Keratinocyte (primary cell): ENCODE measurements around the gene SMAD6. TPM values are rescaled to one million over a fixed set of nuclear protein-coding genes. Genes with fewer than 3 reads are reported as not detected.

Source experiments
- DNase-seq: peaks from one replicate; pipeline ENCODE4 v3.0.0-alpha.2; 2011; ENCODE audit warnings: low read depth, missing footprints, low spot score
- FAIRE-seq: peaks from 2 replicates; lab custom pipeline; 2011; peaks lifted over from hg19 to GRCh38; lab: Jason Lieb, UNC
- H2AFZ ChIP-seq: 2 replicates; pipeline ENCODE4 v1.6.0; 2012; ENCODE audit warnings: low read length, control low read depth, inconsistent platforms; ENCODE audit not compliant: control insufficient read depth
- H3K27ac ChIP-seq: 2 replicates; pipeline ENCODE4 v1.5.1; 2011; ENCODE audit warnings: low read length; ENCODE audit not compliant: control insufficient read depth, insufficient read depth
- H3K27me3 ChIP-seq: 3 replicates; pipeline ENCODE4 v1.6.0; 2011; ENCODE audit warnings: low read length; ENCODE audit not compliant: control insufficient read depth, insufficient read depth; ENCODE audit errors: extremely low read depth
- H3K36me3 ChIP-seq, 2 experiments: 2 replicates in 1 of 2; 3 replicates in 1 of 2; pipeline ENCODE4 v1.5.1; 2011; ENCODE audit warnings: low read length in 2 of 2, mild to moderate bottlenecking in 1 of 2; ENCODE audit not compliant: control insufficient read depth in 2 of 2, insufficient read depth in 2 of 2; ENCODE audit errors: extremely low read depth in 1 of 2
- H3K4me1 ChIP-seq: 3 replicates; pipeline ENCODE4 v1.5.1; 2011; ENCODE audit warnings: low read length; ENCODE audit not compliant: control insufficient read depth, insufficient read depth; ENCODE audit errors: extremely low read depth
- H3K4me2 ChIP-seq: 3 replicates; pipeline ENCODE4 v1.6.0; 2011; ENCODE audit warnings: low read depth, low read length; ENCODE audit not compliant: control insufficient read depth, insufficient read depth; ENCODE audit errors: extremely low read depth
- H3K4me3 ChIP-seq, 3 experiments: fragments of 200-600 bp in 1 of 3; sonication (generic) in 1 of 3; 2 replicates in 2 of 3; 3 replicates in 1 of 3; pipeline ENCODE4 v1.5.1; 2011 to 2016; ENCODE audit warnings: low read length in 3 of 3, mild to moderate bottlenecking in 3 of 3, control low read depth in 2 of 3, inconsistent platforms in 1 of 3, low read depth in 1 of 3, mixed read lengths in 1 of 3, mixed run types in 1 of 3, moderate library complexity in 1 of 3; ENCODE audit not compliant: control insufficient read depth in 2 of 3, insufficient read depth in 2 of 3; ENCODE audit errors: extremely low read depth in 1 of 3
- H3K79me2 ChIP-seq: 2 replicates; pipeline ENCODE4 v1.6.0; 2012; ENCODE audit warnings: low read length; ENCODE audit not compliant: control insufficient read depth, insufficient read depth
- H3K9ac ChIP-seq: 3 replicates; pipeline ENCODE4 v1.6.0; 2011; ENCODE audit warnings: low read length; ENCODE audit not compliant: control insufficient read depth, insufficient read depth; ENCODE audit errors: extremely low read depth
- H3K9me1 ChIP-seq: 3 replicates; pipeline ENCODE4 v1.6.0; 2011; ENCODE audit warnings: low read length; ENCODE audit not compliant: control insufficient read depth, insufficient read depth; ENCODE audit errors: extremely low read depth
- H3K9me3 ChIP-seq: 2 replicates; pipeline ENCODE4 v1.5.1; 2012; ENCODE audit warnings: low read depth, low read length; ENCODE audit not compliant: control insufficient read depth
- H4K20me1 ChIP-seq: 3 replicates; pipeline ENCODE4 v1.6.0; 2011; ENCODE audit warnings: low read length; ENCODE audit not compliant: control insufficient read depth, insufficient read depth; ENCODE audit errors: extremely low read depth
- CTCF ChIP-seq, 3 experiments: IDR thresholded peaks in 1 of 3; conservative IDR thresholded peaks in 1 of 3; optimal IDR thresholded peaks in 1 of 3; 2 replicates in 2 of 3; 3 replicates in 1 of 3; pipeline versions ENCODE3 to v1.5.1; 2011; ENCODE audit warnings: low read length in 3 of 3, mild to moderate bottlenecking in 3 of 3, moderate library complexity in 2 of 3, control low read depth in 1 of 3, inconsistent platforms in 1 of 3; ENCODE audit not compliant: insufficient read depth in 2 of 3; ENCODE audit errors: extremely low read depth in 1 of 3
- EZH2 ChIP-seq: IDR thresholded peaks from one replicate; pipeline ENCODE4 v1.6.1; 2012; ENCODE audit warnings: inconsistent platforms, mild to moderate bottlenecking, low read length, moderate library complexity
- dilution Hi-C: fragments of 300-500 bp; cut with MboI; formaldehyde crosslinking; loops from one replicate; pipeline ENCODE4 v1.7.0; 2020; ENCODE audit warnings: low sequenced_read_pairs; ENCODE audit not compliant: extremely low pct_ligation_motif_present
- polyA plus RNA-seq, 5 experiments: library from polyadenylated mRNA; depleted of rRNA in 3 of 5; stranded (reverse) in 3 of 5; stranded (forward) in 1 of 5; unstranded in 1 of 5; fragments of >200 nt; gene quantifications; 1 replicate in 1 of 5; 2 replicates in 3 of 5; 3 replicates in 1 of 5; pipeline versions ENCODE4 v1.2.1 to v1.2.3, GENCODE V29; 2011 to 2012; ENCODE audit warnings: missing spikeins in 2 of 5, low read depth in 1 of 5, low replicate concordance in 1 of 5

SMAD6 gene
- polyA plus RNA-seq, 1 donor (not counting 4 experiments of a cell fraction or from before 2014, with no cell fraction given): 0.03 TPM

- Histone ChIP-seq H4K20me1 (no peaks in the 10 kb centered on the region), H3K9me3 (no peaks in the 10 kb centered on the region), H3K9me1 (peaks cover 3% of the 10 kb centered on the region), H3K4me1 (peaks cover 20% of the 10 kb centered on the region), H2AFZ (no peak overlapping the region), H3K4me2 (no peak overlapping the region), H3K27me3 (no peaks in the 10 kb centered on the region), H3K9ac (no peak overlapping the region), H3K79me2 (no peaks in the 10 kb centered on the region), H3K27ac (no peak overlapping the region), H3K4me3 (no peak overlapping the region), H3K36me3 (no peaks in the 10 kb centered on the region)
- no peak for DNase-seq
- no peak for FAIRE-seq
- dilution Hi-C loops: no loop called here
- no peak for TF ChIP-seq EZH2
- TF ChIP-seq CTCF (optimal IDR thresholded peaks at IDR 0.05 in 1 of 3, IDR thresholded peaks at IDR 0.05 in 1 of 3, conservative IDR thresholded peaks at IDR 0.05 in 1 of 3; ENCODE audit: extremely low read depth in 1 of 3, insufficient read depth in 2 of 3, low read length in 3 of 3): no peak
Observed at GRCh38 chr15:66829551-66830121, 127.6 kb downstream of the SMAD6 start.

DNA sequence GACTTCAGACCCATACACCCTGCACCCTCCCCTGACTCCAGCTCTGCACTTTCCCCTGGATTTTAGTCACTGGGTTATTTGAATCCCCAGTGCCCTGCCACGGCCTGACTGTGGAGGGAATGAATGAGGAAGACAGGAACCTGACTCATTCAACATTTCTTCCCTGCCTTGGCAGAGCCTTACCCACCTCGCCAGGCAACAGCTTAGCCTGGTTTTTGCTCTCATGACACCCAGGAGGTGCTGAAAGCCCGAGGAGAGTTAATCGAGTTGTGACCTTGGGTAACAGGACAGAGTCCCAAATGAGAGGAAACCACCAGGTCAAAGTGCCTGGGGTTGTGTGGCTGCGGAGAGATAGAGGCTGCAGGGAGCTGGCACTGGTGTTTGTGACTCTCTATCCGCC is 128.3 kb downstream of the SMAD6 start:
- Histone ChIP-seq H3K9me3 (no peaks in the 10 kb centered on the region), H3K27ac (no peak overlapping the region), H2AFZ (peak overlapping the region; percentile 51), H3K4me1 (peaks cover 20% of the 10 kb centered on the region), H3K9me1 (peaks cover 3% of the 10 kb centered on the region), H4K20me1 (no peaks in the 10 kb centered on the region), H3K4me2 (peak overlapping the region; percentile 55), H3K4me3 (no peak overlapping the region), H3K27me3 (no peaks in the 10 kb centered on the region), H3K9ac (no peak overlapping the region), H3K79me2 (no peaks in the 10 kb centered on the region), H3K36me3 (no peaks in the 10 kb centered on the region)
- DNase-seq (no peak), FAIRE-seq (peak; percentile 80)
- dilution Hi-C loops: no loop called here
- TF ChIP-seq EZH2: no peak
- peak in 1 of 3 experiments; percentile 13 for TF ChIP-seq CTCF (optimal IDR thresholded peaks at IDR 0.05 in 1 of 3, IDR thresholded peaks at IDR 0.05 in 1 of 3, conservative IDR thresholded peaks at IDR 0.05 in 1 of 3; ENCODE audit: extremely low read depth in 1 of 3, insufficient read depth in 2 of 3, low read length in 3 of 3)
